NCI-H2029 treated with DMSO at 0.1 percent for 48 hours (cell line): ENCODE measurements around the gene VEGFC.

Source experiments
- DNase-seq: peaks from one replicate; lab custom pipeline; 2025; lab: John Stamatoyannopoulos, UW

VEGFC gene

DNA sequence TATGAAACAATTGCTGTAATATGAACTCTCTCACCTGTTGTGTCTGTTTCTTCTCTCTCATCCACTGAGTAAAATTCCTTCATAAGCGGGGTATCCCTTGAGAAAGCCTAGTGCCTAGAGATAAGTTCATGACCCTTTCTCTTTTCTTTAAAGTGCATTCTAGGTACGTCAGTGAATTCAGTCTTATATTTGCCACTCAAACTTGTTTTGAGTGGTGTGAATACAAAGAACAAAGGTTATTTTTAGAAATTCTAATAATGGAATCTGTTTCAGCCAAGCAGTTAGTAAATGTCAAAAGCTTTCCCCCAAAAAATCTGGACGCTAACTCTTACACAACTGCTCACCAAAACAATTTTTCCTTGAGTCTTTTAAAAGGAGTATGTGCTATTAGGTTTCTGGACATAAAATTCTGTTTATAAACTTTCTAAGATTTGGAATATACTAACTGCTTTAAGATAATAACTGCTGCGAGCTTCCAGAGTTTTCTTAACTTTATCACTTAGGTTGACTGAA lies 112.0 kb downstream of the VEGFC start:
- DNase-seq: no peak

DNA sequence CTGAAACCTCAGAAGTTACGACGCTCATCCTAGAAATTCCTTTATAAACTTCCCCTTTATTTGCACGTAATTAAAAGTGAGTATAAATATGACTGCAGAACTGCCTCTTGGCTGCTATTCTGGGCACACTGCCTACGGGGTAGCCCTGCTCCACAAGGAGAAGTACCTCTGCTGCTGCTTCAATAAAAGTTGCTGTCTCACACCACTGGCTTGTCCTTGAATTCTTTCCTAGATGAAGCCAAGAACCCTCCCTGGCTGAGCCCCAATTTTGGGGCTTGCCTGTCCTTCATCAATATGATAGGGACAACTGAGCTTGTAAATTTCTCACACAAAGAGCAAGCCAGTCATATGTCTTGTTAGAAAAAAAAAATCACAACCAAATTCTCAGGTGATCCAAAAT lies 115.8 kb downstream of the VEGFC start:
- no peak for DNase-seq

DNA sequence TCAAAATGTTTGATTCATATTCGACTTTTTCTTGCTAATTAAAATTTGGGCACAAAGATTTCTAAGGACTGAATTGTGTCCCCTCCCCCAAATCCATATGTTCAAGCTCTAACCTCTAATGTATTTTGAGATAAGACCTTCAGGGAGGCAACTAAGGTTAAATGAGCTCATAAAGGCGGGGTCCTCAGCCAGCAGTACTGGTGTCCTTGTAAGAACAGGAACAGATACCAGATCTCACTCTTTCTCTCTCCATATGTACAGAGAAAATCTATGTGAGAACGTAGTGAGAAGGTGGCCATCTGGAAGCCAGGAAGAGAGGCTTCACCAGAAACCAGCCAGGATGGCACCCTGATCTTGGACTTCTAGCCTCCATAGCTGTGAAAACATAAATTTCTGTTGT lies 116.9 kb downstream of the VEGFC start:
- DNase-seq: no peak

DNA sequence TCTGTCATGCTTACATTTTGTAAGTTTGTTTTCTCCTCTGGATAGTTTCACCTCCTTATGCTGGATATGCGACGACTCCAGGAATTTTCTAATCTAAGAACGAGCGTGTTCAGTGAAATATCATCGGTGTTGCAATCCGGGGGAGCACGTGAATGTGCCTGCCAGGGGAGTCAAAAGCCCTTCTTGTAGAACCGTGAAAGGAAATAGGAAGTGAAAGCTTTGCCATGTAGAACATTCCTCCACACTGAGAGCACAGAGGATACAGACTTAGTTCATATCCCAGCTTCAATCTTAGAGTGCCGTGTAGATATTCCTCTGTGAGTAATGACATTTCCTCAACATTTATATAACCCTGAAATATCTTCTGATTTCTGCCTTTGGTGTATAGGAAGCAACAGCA lies 121.2 kb downstream of the VEGFC start:
- DNase-seq: no peak

DNA sequence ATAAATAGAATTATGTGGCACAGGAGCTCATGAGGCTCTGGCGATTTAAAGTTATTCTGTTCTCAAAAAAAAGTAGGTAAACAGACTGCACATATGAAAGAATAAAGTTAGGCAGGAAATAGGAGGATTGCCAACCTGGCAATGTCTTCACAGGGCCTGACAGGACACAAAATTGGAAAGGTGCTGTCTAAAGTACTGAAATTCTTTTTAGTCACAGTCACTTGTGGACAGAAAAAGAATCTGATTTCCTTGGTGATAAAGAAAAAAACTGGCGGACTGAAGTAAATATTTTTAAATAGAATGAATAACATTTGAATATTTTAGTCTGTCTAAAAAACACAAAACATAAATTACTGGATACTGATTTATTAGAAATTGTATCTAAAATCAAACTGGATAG lies 124.4 kb downstream of the VEGFC start:
- no peak for DNase-seq

DNA sequence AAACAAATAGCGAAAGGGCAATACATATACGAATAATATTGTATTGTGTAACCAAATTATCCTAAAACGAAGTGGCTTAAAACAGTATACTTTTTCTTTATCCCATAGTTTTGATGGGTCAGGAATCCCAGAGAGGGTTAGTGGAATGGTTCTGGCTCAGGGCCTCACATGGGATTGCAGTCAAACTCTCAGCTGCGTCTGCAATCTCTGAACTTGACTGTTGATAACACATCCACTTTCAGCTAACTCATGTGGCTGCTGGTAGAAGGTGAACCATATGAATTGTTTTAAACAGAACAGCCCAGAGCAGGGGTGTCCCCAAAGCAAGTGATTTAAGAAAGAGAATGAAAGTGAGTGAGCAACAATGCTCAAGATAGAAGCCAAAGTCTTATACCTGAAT lies 127.8 kb downstream of the VEGFC start:
- DNase-seq: no peak

DNA sequence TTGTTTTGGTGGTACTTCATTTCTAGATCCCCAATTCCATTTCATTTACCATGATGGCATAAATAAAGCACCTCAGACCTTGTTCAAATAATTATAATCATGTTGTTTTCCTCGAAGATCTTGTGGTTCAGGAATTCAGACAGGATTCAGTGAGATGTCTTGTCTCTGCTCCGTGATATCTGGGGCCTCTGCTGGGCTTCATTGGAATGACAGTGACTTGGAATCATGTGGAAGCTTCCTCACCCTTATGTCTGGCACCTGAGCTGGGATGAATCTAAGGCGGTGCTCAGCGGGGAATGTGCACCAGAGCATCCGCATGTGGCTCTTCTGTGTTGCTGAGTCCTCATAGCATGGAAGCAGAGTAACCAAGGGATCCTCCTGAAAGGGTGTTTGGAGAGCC lies 132.2 kb downstream of the VEGFC start:
- DNase-seq: no peak

DNA sequence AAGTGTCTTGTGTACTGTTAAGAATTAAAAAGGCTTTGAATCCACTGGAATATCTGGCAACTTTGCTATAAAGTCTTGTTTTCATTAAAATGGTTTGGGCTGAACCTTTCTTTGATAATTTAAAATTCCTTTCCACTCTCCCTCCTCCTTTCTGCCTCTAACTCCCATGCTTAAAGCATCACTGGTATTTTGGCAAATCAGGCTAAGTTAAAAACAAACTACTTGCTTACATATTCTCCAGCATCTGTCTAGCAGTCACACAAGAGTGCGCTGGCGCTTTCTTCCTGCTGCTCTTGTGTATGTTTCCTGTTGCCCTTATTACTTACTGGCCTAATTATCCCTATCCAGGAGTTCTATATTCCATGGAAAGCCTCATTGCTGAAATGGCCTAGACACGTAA lies 136.6 kb downstream of the VEGFC start:
- DNase-seq: no peak

DNA sequence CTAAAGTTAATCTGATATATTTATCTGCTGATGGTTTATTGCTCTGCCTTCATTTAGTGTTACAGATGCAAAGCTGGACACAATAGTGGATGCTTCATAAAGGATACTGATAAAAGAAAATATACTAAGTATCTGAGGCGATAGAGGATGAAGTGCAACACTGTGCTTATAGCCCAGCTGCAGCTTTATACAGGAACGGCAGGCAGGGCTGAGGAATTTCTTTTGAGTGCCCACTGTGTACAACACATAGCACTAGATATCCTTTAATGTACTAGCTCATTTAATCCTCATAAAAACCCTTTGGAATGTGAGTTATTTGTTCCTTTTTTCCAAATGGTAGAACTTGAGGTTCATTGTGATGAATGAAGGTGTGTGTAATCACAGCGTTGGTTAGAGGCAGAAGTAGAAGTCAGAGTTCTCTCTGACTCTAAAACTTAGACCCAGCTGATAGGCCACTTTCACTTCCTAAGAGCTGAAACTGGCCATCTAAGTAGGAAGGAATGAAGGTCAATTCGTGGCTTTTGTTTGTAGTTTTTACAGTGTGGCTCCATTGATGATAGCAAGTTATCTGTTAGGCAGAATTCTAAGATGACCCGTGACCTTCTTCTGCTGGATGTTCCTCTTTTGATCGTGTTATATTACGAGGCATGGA lies 138.0 kb downstream of the VEGFC start:
- no peak for DNase-seq

DNA sequence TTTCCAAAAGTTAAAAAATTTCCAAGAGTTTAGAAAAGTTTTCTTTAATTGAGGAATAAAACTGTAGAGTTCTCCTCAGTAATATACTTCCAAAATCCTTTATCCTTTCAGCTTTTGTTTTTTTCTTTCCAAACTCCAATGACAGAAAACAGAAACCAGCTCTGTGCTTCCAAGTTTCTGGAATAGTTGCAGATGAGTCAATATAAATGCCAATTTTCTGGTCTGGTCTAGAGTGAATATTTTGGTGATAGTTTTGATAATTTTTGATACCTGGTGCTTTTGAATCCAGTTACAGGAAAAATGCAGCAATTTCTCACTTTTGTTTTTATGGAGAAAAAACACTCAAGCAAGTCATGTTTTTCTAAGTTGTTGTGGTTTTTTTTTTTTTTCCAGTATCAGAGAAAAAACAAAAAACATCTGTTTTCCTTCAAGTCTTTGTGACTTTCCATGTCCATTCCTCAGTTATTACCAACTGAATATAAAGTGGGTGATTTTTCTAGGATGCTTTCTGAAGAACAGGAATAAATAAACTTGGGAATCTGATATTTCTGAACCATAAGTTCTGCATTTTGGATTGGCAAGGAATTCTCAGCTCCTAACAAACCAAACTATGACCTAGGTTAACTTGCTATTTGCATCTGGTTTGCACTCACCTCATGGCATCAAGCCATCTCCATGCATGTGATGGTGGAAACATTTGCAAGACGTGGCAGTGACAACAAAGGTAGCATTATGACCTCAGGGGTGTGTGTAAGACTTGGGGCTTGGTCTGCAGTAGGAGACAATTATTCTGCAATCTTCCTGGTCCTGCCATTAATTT lies 139.1 kb downstream of the VEGFC start:
- DNase-seq: no peak

DNA sequence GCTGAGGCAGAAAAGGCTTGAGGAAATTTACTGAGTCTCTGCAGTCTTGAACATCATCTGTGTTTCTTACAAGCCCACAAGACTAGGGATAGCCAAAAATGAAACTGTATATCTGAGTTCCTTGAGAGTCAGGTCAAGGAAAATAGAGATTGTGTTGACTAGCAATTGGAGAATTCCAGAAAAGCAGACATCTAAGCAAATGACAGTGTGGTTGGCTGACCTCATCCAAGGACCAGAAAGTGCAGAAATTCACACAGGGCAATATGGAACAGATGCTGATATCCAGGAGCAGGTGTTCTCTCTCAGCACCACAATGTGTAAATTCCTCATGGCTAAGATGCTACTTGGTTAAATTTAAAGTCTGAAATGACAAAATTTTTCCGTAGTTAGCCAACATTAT lies 146.4 kb downstream of the VEGFC start:
- DNase-seq: no peak

DNA sequence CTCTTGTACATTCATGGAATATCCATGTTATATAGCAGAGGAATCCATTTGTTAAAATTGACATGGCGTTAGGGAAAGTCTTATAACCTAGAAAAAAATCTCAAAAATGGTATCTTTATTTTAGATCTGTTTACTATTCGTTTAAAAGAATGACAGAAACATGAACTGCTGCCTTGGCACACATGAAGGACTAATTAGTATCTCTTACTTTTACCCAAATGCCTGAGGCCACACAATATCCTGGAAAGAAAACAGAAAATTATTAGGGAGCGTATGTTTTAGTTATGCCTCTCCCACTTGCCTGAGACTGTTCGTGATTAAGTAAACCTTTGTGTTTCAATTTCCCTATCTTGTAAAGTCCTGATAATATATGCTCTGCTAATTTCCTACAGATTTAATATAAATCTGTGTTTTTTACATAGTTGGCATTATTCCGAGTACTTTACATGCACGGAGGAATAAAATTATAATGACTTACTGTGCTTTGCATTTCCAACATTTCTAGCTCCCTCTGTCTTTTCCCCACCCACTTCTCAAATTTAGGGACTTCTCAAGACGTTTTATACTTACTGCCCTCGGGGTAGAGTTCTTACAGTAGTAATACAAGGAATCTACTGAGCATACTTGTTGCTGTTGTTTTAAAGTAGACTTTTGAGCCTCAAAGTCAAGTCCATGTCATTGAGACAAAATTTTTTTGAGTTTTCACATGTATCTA lies 147.3 kb downstream of the VEGFC start:
- no peak for DNase-seq

DNA sequence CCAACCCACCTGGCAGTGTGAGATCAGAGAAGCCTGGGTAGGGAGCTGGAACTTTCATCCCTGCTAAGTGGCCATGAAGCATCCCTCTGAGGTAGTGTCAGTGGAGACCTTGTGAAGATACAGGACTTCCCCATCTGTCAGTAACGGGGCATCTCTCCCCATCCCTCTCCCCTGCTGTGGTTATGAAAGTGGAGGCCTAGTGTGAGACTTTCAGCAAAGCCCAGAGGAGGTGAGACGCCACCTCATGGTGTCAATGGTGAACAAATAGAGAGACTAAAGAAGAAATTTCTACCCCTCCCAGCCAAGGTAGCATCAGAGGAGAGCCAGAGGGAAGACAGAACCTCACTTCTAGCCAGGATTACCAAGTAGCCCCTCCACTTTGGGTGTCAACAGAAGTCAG lies 150.2 kb downstream of the VEGFC start:
- no peak for DNase-seq

DNA sequence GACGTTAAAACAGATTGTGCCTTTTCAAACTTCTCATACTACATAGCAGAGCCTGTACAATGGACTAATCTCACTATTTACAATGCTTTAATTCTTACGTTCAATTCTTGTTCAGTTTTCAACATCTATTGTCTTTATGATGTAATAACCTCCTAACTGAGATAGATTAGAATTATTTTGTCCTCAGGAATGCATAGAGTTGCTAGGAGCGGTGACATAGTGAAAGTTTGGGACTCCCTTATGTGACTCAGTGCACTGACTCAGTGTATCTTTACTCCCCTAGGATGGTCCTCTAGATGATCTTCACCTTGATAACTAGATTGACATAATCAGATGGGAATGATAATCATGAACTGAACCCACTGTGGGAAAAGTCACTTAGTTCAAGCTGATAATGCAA lies 151.5 kb downstream of the VEGFC start:
- no peak for DNase-seq

DNA sequence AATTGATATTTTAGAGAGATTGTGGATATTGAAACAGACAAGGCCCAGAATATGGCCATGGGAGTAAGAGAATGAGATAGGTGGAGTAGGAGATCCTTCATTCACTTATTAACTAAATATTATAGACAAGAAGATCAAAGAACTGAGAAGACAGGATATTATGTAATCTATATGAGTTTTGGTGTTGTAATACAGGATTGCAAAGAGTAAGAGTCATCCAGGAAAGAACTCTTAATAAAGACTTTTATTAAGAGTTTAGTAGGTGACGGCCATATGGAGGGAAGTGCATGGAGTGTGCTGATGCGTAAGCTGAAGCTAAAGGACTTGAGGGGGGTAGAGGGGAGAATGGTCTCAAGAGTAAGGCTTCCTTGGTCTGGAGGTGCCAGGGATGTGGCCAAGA lies 153.7 kb downstream of the VEGFC start:
- no peak for DNase-seq

DNA sequence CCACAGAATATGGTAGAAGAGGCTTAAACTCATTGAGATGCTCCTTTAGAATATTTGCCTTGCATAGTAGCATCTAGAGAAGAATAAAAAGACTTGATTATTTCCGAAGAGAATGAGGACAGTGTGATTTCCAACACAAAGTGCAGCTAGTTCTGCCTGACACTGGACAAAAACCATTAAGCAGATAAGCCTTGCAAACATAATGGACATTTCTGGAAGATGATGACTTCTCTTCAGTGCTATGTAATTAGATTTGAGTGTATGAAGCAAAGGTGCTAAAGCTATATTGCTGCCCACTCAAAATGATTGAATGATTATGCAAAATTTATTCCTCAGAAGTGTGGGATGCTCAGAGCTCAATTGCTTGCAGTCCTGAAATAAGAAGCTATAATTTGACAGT lies 156.4 kb downstream of the VEGFC start:
- DNase-seq: no peak

DNA sequence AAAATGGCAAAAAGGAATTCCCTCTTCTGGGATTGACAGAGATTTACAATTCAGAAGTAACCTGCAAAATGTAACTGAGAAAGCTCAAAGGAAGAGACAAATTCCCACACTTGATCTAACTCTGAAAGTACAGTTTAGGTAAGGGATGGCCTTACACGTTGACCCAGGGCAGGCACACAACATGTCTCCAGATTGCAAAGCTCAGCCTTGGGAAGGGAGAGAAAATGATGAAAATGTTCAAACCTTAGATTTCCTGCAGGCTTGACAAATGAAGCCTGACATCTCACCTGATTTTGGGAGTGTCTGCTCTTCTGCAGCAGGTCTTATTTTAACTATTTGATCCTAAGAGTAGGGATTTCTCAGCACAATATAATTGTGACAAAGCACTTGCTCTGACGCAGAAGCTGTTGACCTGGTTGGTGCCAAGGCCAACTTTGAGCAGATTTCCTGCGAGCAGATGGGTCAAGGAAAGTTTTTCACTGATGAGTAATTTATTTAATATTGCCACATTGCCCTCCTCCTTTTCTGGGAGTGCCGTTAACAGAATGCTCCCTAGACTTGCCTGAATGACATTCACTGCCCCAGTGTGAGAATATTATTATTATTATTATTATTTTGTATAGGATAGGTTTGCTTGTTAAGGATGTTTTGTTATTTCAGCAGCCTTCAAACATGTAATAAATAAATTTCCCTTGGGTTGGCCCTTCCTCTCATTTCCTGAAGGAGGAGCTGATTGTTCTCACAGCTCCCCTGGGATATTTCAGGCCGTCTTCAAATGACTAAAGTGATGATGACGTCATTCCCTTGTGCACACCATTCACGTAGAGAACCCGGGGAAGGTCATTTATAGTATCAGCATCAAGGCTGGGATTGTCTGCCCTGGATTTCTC lies 157.1 kb downstream of the VEGFC start:
- no peak for DNase-seq
